GM19397 (cell line): ENCODE data around the gene SLC35D2.
"Not testable (repeated sequence)": the region's sequence is repeated elsewhere in the genome, so short reads cannot be mapped to it uniquely, and the experiment has no call there.

Experiments used
- ATAC-seq: cut with Tn5 transposase; IDR thresholded peaks from one replicate; pipeline ENCODE4 v1.9.1; 2021; ENCODE audit warnings: mild to moderate bottlenecking, moderate library complexity; ENCODE audit not compliant: unreplicated experiment

Gene SLC35D2

GRCh38 chr9:96362119-96362518 is 21.4 kb downstream of the SLC35D2 start:
- ATAC-seq = not testable (repeated sequence)

- no peak for ATAC-seq
Observed at GRCh38 chr9:96361668-96362067, 21.8 kb downstream of the SLC35D2 start.

DNA sequence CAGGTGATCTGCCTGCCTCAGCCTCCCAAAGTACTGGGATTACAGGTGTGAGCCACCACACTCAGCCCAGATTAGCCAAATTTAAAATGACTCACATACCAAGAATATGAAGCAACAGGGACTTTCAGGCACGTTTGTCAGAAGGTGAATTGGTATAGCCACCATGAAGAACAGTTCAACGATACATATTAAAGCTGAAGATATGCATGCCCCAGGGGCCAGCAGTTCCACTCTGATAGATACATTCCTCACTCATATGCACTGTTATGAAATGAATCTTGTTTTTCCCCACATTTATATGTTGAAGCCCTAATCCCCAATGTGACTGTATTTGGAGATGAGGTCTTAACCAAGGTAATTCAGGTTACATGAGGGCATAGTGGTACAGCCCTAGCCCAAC is 22.5 kb downstream of the SLC35D2 start:
- ATAC-seq = no peak

DNA sequence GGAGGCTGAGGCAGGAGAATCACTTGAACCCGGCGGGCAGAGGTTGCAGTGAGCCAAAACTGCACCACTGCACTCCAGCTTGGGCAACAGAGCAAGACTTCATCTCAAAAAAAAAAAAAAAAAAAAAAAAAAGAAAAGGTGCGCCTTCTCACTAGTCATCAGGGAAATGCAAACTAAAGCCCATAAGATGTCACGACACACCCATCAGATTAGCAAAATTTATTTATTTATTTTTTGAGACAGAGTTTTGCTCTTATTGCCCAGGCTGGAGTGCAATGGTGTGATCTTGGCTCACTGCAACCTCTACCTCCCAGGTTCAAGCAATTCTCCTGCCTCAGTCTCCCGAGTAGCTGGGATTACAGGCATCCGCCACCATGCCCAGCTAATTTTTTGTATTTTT is 23.0 kb downstream of the SLC35D2 start:
- ATAC-seq = not testable (repeated sequence)

- ATAC-seq = no peak
Observed at GRCh38 chr9:96350866-96351265, 32.6 kb downstream of the SLC35D2 start.

DNA sequence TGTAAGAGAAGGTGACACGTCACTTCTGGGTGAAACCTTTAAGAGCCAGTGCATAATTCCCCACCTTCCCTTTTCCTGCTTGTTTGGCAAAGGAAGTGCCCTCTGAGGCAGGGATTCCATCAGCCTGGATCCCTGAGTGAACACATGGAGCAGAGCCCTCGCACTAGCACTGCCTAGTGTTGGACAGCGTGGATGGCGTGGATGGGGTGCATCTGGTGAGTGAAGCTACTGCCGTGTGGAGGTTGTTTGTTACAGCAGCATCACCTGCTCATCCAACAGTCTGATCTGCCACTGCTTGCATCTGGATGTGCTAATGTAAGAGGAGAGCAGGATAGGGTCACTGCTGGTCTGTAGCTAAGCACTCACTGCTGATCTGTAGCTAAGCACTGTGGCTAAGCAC is 35.2 kb downstream of the SLC35D2 start:
- no peak for ATAC-seq

- ATAC-seq = no peak
Observed at GRCh38 chr9:96345551-96345950, 38.0 kb downstream of the SLC35D2 start.

DNA sequence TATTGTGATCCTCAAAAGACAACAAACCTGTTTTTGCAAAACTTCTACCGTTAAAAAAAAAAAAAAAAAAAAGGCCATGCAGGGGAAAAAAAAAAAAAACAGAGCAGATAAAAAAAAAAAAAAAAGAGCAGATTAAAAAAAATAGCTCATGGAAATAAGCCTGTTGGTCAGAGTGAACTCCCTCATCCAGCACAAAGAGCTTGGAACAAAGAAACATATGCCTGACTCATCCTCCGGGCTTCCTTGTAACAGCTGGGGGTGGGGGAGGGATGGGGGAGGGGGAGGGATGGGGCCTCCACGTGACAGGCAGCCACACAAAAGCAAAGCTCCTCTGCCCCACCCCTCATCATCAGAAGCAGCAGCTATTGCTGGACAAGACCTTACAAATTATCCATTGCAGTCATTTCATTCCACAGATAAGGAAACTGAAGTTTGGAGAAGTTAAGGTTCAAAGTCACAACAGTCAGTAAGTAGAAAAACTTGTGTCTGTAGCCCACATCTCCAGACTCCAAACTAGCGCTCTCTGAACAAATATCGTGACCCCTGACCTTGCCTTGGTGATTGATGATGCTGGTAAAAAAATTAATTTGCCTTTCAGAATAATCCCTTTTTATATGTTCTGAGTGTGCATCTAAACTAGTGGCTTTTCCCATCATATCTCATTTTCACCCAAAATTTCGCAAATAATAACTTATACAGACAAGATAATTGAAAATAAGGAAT is 38.9 kb downstream of the SLC35D2 start:
- no peak for ATAC-seq

- no peak for ATAC-seq
Observed at GRCh38 chr9:96343515-96344360, 39.8 kb downstream of the SLC35D2 start.

DNA sequence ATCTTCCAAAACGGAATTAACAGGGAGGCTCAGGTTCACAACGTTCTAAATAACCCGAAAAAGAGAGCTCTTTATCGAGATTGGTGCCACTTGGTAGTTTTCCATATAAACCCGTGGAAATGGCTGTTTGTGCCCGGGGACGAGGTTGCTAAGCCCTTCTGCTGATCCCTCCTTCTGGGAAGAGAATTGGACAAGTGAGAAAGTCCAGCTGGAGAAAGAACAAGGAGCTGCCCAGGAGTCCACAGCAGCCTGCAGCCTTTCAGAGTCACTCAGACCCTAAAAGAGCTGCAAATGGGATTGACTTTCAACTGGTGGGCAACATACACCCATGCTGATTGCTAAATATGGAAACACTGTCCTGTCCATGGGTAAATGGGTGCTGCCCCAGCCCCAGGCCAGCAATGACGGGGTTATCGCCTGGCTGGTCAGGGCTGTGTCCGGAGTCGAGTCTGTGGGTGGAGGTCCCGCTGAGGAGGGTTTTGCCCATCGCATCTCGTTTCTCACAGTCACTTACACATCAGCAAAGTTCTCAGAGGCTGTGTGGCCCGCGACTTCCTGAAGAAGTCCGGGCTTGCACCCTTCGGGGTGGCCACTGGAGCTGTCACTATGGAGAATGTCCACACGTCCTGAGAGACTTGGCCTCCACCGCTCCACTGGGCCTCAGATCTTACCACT is 40.8 kb downstream of the SLC35D2 start:
- ATAC-seq = no peak

DNA sequence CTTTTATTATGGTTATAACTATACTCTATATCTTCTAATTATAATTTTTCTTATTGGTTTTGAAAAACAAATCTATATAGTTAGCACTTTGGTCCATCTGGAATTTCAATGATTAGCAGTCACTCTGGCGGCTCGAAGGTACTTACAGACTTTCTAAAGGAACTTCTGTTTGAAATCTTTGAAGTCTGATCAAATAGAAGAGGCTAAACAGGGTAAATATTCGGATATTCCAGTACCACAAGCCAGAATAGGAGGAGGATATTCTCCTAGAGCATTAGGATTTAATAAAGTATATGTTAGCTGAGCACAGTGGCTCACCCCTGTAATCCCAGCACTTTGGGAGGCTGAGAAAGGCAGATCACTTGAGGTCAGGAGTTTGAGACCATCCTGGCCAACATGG is 42.8 kb downstream of the SLC35D2 start:
- ATAC-seq = no peak

DNA sequence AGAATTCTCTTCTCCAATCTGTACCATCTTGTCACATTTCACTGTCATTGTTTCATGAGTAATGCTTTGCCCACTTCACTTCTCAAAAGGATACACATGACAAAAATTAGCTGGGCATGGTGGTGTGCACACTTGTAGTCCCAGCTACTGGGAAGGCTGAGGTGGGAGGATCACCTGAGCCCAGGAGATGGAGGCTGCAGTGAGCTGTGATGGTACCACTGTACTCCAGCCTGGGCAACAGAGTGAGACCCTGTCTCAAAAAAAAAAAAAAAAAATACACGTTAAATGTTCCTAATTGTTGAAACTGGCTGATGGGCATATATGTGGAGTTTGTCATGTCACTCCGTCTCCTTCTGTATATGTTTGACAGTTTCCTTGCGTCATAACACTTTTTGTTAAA is 45.2 kb downstream of the SLC35D2 start:
- no peak for ATAC-seq

GRCh38 chr9:96333958-96334357 is 49.6 kb downstream of the SLC35D2 start:
- no peak for ATAC-seq

DNA sequence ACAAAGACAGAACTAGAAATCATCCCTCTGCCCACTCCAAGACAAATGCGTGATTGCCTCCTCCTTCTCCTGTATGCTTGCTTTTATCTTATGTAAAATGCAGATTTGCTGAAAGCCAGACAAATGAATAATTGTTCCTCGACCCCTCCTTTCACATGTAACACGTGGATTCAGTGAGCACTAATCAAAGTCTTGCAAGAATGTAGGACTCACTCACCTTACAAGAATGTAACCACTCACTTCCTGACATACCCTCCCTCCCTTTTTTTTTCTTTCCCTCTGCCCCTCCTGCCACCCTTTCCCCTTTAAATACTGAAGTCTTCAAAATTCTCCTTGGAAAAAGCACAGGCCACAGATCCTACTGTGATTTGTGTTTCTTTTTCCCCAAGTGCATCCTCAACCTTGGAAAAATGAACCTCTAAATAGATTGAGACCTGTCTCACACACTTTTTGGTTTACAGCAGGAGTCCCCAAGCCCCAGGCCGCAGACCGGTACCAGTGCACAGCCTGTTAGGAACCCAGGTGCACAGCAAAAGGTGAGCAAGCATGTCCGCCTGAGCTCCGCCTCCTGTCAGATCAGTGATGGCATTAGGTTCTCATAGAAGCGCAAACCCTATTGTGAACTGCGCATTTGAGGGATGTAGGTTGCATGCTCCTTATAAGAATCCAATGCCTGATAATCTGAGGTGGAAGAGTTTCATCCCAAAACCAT is 52.1 kb downstream of the SLC35D2 start:
- ATAC-seq = no peak

DNA sequence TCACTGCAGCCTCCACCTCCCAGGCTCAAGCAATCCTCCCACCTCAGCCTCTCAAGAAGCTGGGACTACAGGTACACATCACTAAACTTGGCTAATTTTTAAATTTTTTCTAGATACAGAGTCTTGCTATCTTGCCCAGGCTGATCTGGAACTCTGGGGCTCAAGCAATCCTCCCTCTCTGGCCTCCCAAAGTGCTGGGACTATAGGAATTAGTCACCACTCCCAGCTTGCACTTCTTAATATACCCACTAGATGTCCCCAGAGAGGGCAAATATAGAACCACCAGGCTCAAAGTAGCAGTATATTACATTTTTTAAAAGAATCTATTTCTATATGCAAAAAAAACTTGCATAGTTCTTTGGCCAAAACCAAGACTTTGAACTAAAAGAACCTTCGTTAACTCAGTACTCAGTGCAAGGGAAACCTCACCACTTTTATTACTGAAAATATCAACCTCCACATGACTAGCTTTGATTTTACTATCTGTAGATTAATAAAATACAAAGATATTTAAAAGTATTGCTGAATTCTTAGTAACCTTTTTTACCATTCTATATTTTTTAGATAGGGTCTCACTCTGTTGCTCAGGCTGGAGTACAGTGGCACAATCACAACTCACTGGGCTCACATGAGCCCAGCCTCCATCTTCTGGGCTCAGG is 55.7 kb downstream of the SLC35D2 start:
- no peak for ATAC-seq

DNA sequence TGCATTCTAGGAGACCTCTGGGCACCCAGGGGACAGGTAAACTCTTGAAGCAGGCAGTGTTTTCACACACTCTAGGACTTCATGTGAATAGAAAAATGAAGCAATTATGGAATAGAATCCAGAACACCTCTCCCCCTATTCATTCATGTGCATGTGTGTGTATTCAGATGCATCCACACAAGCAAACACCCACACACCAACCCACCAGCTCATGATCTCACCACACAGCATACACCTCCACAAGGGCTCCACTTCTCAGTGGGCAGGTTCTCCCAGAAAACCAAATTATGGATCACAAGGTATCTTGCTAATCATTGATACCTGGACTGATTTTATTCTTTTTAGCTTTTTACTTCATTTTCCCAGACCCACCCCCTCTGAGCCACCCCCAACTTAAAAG is 60.3 kb downstream of the SLC35D2 start:
- no peak for ATAC-seq

DNA sequence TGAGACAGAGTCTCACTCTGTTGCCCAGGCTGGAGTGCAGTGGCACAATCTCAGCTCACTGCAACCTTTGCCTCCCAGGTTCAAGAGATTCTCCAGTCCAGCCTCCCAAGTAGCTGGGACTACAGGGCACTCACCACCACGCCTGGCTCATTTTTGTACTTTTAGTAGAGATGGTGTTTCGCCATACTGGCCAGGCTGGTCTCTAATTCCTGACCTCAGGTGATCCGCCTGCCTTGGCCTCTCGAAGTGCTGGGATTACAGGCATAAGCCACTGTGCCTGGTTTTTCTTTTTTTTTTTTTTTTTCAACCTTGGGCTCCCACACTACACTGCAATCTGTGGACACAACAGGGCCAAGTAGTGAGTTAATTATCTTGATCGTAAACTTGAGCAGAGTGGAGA is 60.8 kb downstream of the SLC35D2 start:
- not testable (repeated sequence) for ATAC-seq

DNA sequence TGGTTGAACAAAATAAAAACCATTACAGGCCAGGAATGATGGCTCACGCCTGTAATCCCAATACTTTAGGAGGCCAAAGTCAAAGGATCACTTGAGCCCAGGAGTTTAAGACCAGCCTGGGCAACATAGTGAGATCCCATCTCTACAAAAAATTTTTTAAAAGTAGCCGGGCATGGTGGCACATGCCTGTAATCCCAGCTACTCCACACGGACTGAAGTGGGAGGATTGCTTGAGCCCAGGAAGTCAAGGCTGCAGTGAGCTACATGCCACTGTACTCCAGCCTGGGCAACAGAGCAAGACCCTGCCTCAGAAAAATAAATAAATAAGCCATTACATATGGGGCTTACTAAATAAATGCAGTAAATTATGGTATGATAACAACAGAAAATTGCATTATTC is 61.3 kb downstream of the SLC35D2 start:
- ATAC-seq = not testable (repeated sequence)

DNA sequence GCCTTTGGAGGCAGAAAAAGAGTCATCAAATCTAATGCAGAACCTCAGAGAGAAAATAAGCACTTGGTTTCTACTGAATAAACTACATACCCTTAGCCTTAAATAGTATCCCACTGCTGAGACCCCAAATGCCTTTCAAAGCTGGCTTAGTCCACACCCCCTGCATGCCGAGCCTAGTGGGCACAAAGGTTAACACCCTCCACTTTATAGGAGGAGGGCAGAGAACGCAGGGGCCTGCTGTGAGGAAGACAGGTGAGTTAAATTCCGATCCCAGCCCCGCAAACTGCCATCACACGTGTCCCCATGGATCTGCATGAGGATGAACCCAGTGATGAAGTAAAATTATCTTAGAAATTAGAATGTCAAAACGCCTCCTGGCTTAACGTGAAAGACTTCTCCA is 62.0 kb downstream of the SLC35D2 start:
- no peak for ATAC-seq

GRCh38 chr9:96320749-96321280 is 62.7 kb downstream of the SLC35D2 start:
- ATAC-seq = no peak
